ENCODE results near the gene NIPAL4.

NIPAL4 gene

DNA sequence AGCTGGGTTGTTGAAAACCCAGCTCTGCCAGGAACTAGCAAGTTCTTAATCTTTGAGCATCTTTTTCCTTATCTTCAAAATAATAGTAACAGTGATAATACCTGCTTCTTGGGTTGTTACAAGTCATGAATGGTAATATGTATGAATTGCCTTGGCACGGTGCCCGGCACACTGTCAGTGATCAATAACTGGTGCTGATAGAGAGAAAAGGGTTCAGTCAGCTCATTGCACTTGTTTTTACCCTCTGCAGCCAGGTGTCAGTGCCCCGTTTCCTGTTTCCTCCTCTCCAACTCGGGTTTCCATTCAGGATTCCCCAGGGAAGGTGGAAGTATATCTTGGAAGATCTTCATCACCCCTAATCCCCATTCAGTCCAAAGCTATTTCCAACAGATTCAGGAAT, 15.8 kb upstream of the NIPAL4 start:
- Histone ChIP-seq H3K9me2 (replicated peaks; ENCODE audit: control insufficient read depth, low read length) (no peaks in the 10 kb centered on the region), H3K4me2 (ENCODE audit: low read length) (no peak overlapping the region), H3K79me2 (ENCODE audit: control insufficient read depth, low read length) (no peaks in the 10 kb centered on the region), H3K27me3 (ENCODE audit: control insufficient read depth, low read length) (no peaks in the 10 kb centered on the region), H3K27ac (ENCODE audit: low read depth, low read length) (no peak overlapping the region), H3F3A (ENCODE audit: control insufficient read depth, insufficient read depth) (0 out of 2 replicates have a peak, but pooled peaks cover 2% of the 10 kb centered on the region), H3K4me3 (ENCODE audit: low read length) (no peak overlapping the region), H3K4me1 (ENCODE audit: control insufficient read depth, low read length) (no peaks in the 10 kb centered on the region), H4K20me1 (ENCODE audit: control insufficient read depth, insufficient read depth, low read depth, low read length) (no peaks in the 10 kb centered on the region), H3K9me3 (ENCODE audit: control insufficient read depth, insufficient read depth, low read length) (no peaks in the 10 kb centered on the region), H3K36me3 (ENCODE audit: control insufficient read depth, low read length) (no peaks in the 10 kb centered on the region)
- TF ChIP-seq, protein P1, sequence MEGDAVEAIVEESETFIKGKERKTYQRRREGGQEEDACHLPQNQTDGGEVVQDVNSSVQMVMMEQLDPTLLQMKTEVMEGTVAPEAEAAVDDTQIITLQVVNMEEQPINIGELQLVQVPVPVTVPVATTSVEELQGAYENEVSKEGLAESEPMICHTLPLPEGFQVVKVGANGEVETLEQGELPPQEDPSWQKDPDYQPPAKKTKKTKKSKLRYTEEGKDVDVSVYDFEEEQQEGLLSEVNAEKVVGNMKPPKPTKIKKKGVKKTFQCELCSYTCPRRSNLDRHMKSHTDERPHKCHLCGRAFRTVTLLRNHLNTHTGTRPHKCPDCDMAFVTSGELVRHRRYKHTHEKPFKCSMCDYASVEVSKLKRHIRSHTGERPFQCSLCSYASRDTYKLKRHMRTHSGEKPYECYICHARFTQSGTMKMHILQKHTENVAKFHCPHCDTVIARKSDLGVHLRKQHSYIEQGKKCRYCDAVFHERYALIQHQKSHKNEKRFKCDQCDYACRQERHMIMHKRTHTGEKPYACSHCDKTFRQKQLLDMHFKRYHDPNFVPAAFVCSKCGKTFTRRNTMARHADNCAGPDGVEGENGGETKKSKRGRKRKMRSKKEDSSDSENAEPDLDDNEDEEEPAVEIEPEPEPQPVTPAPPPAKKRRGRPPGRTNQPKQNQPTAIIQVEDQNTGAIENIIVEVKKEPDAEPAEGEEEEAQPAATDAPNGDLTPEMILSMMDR (IDR thresholded peaks at IDR 0.05; ENCODE audit: low read depth, low read length, poor library complexity, severe bottlenecking) = no peak
- no peak for TF ChIP-seq EZH2phosphoT487 (IDR thresholded peaks at IDR 0.05; ENCODE audit: borderline replicate concordance, low read length)

DNA sequence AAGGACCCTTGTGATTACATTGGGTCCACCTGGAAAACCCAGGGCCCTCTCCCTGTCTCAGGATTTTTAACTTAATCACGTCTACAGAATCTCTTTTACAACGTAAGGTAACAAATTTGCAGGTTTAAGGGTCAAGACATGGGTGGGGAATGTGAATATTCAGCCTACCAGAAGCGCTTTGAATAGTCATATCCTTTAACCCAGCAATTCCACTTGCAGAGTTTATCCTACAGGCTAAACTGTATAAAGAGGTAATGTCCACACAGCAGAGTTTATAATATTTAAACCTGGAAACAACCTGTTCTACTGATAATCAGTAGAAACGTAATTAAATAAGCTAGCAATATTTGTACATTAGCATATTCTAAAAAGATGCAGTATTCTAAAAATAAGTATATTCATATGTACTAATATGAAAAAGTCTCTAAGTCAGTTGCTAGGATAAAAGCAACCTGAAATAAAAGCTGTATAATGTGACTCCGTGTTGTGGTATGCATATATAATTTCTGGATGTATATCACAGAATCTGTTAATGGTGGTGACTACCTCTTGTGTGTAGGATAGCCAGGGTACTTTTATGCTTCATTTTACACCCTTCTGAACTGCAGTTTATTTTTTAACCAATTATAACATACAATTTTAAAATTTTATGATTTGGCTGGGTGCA, 14.1 kb upstream of the NIPAL4 start:
- H3F3A ChIP-seq (ENCODE audit: control insufficient read depth, insufficient read depth) = 0 out of 2 replicates have a peak, but pooled peaks cover 2% of the 10 kb centered on the region
- no peaks in the 10 kb centered on the region for H3K36me3 ChIP-seq (ENCODE audit: control insufficient read depth, low read length)
- H3K79me2 ChIP-seq (ENCODE audit: control insufficient read depth, low read length) = no peaks in the 10 kb centered on the region
- TF ChIP-seq, protein P1 (IDR thresholded peaks at IDR 0.05; ENCODE audit: low read depth, low read length, poor library complexity, severe bottlenecking) = no peak
- TF ChIP-seq EZH2phosphoT487 (IDR thresholded peaks at IDR 0.05; ENCODE audit: borderline replicate concordance, low read length) = no peak
- H3K9me3 ChIP-seq (ENCODE audit: control insufficient read depth, insufficient read depth, low read length) = no peaks in the 10 kb centered on the region
- no peaks in the 10 kb centered on the region for H3K4me1 ChIP-seq (ENCODE audit: control insufficient read depth, low read length)
- H3K27me3 ChIP-seq (ENCODE audit: control insufficient read depth, low read length) = no peaks in the 10 kb centered on the region
- H3K4me2 ChIP-seq (ENCODE audit: low read length) = no peak overlapping the region
- H3K9me2 ChIP-seq (replicated peaks; ENCODE audit: control insufficient read depth, low read length) = no peaks in the 10 kb centered on the region
- no peaks in the 10 kb centered on the region for H4K20me1 ChIP-seq (ENCODE audit: control insufficient read depth, insufficient read depth, low read depth, low read length)
- H3K27ac ChIP-seq (ENCODE audit: low read depth, low read length) = no peak overlapping the region
- H3K4me3 ChIP-seq (ENCODE audit: low read length) = no peak overlapping the region

DNA sequence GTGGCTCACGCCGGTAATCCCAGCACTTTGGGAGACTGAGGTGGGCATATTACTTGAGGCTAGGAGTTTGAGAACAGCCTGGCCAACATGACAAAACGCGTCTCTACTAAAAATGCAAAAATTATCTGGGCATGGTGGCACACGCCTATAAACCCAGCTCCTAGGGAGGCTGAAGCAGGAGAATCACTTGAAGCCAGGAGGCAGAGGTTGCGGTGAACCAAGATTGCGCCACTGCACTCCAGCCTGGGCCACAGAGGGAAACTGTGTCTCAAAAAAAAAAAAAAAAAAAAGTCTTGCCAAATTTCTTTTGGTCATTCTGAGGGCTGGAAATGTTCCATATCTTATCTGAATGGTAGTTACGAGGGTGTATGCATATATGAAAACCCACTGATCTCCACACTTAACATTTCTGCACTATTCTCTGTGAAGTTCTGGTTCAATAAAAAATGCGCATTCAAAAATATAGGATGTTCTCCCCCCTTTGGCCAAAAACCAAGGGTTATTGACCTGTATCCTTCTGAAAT, 13.5 kb upstream of the NIPAL4 start:
- 0 out of 2 replicates have a peak, but pooled peaks cover 2% of the 10 kb centered on the region for H3F3A ChIP-seq (ENCODE audit: control insufficient read depth, insufficient read depth)
- H3K4me3 ChIP-seq (ENCODE audit: low read length) = no peak overlapping the region
- no peaks in the 10 kb centered on the region for H4K20me1 ChIP-seq (ENCODE audit: control insufficient read depth, insufficient read depth, low read depth, low read length)
- H3K4me2 ChIP-seq (ENCODE audit: low read length) = no peak overlapping the region
- no peaks in the 10 kb centered on the region for H3K9me2 ChIP-seq (replicated peaks; ENCODE audit: control insufficient read depth, low read length)
- H3K79me2 ChIP-seq (ENCODE audit: control insufficient read depth, low read length) = no peaks in the 10 kb centered on the region
- no peaks in the 10 kb centered on the region for H3K9me3 ChIP-seq (ENCODE audit: control insufficient read depth, insufficient read depth, low read length)
- H3K4me1 ChIP-seq (ENCODE audit: control insufficient read depth, low read length) = no peaks in the 10 kb centered on the region
- H3K27ac ChIP-seq (ENCODE audit: low read depth, low read length) = no peak overlapping the region
- TF ChIP-seq, protein P1 (IDR thresholded peaks at IDR 0.05; ENCODE audit: low read depth, low read length, poor library complexity, severe bottlenecking) = no peak
- TF ChIP-seq EZH2phosphoT487 (IDR thresholded peaks at IDR 0.05; ENCODE audit: borderline replicate concordance, low read length) = no peak
- no peaks in the 10 kb centered on the region for H3K27me3 ChIP-seq (ENCODE audit: control insufficient read depth, low read length)
- no peaks in the 10 kb centered on the region for H3K36me3 ChIP-seq (ENCODE audit: control insufficient read depth, low read length)

Measured in DOHH2 (cell line).